CD4-positive, alpha-beta T cell treated with Interleukin-12 subunit alpha and Interleukin-12 subunit beta, for 1 hour (primary cell): ENCODE results near the gene C10orf71.

Experiments
- DNase-seq: peaks from one replicate; pipeline ENCODE4 v3.0.0-alpha.2; 2020

C10orf71 gene

GRCh38 chr10:49275896-49276295 is 23.1 kb upstream of the C10orf71 start:
- no peak for DNase-seq

GRCh38 chr10:49276596-49276995 is 22.4 kb upstream of the C10orf71 start:
- no peak for DNase-seq

GRCh38 chr10:49277973-49278372 is 21.0 kb upstream of the C10orf71 start:
- DNase-seq: no peak

DNA sequence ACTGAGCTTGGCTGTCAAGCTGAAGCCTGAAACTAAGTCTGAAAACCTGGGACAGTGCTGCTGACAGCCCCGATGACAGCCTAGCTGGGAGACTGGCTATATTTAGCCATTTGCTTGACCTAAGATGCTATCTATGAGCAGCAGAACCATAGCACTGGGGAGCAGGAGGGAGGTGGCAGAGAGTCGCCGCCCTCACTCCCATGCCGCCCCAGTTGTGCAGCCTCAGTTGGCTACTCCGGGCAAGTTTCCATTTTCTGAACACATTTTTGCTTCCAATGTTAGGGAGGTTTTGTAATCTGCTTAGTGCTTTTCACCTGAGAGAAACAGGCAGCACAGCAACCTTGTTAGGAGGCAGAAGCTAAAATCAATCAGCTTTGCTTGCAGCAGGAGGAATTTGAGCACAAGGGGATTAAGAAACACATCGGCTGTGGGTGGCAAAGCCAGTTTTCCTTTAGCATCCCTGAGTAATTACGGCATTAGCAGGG is 20.4 kb upstream of the C10orf71 start:
- DNase-seq: no peak

DNA sequence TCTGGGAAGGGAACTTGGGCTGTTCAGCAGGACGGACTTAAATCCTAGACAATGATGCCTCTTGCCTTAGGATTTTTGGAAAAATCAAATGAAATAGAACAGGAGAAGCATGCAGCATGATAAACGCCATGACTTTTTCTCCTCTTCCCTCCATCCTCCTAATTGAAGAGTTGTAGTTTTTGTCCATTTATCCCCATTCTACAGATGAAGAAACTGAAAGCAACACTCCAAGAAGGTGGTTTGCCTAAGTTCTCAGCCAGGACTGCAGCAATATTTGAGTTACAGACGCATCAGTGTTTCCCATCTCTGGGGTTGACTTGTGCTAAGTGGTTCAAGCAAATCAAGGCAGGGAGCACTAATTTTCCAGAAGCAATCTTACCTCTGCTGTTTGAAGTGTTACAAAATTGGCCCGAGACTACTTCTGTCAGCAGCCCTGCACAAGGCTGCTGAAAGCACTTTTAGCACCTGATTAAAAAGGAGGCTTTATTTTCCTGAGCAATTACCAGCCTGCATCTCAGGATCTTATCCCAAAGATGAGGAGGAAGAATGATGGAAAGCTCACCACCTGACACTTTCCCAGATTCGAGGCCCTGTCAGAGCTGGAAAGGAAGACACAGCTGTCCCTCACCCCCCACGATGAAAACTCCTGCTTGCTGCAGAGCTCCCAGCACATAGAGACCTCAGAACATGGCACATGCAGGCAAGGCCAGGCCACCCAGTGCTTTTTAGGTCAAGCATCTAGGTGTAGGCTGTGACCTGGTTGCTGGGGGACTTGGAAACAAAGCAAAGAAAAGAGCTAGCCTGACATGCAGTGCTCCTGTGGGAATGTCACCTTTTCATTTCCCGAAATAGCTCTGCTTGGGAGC is 19.7 kb upstream of the C10orf71 start:
- DNase-seq: no peak

DNA sequence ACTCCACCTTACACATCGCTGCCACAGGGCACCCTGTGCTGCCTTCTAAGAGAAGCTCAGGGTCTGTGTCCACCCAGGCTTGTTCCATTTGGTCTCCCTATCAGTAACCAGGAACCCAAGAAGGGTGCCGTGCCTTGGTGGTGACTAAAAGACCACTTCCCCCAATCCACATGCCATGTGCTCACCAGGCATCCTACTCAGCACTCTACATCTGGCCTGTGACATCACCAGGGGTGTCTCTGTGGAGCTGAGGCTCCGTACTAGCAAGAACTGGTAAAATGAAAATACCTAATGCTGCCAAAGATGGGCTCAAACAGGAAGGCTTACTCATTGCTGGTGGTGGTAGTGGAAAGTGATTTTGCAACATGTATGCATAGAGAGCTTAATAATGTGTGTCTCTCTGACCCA is 19.0 kb upstream of the C10orf71 start:
- no peak for DNase-seq

GRCh38 chr10:49281461-49281860 is 17.5 kb upstream of the C10orf71 start:
- DNase-seq: no peak

- DNase-seq: no peak
Observed at GRCh38 chr10:49282306-49282705, 16.7 kb upstream of the C10orf71 start.

- peak; percentile 4 for DNase-seq
Observed at GRCh38 chr10:49282879-49283341, 16.1 kb upstream of the C10orf71 start.

GRCh38 chr10:49283491-49283890 is 15.5 kb upstream of the C10orf71 start:
- no peak for DNase-seq

- no peak for DNase-seq
Observed at GRCh38 chr10:49284356-49284755, 14.6 kb upstream of the C10orf71 start.

- no peak for DNase-seq
Observed at GRCh38 chr10:49285232-49285631, 13.7 kb upstream of the C10orf71 start.

DNA sequence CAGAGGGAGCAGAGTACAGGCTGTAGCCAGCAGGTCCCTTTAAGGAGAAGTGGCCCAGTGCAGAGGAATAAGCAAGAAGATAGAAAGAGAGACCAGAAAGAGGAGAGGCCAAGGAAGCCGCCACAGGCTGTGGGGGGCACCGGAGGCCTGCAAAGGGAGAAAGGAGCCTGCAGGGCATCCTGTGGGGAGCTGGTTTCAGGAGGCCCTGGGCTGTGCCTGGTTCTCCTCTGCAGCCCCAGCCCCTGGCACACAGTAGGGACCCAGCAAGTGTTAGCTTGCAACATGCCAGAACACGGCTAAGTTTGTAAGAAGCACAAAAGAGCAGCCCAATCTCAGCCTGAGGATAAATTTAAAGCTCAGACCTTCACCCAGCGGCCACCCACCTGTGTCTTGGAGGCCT is 12.3 kb upstream of the C10orf71 start:
- no peak for DNase-seq

- no peak for DNase-seq
Observed at GRCh38 chr10:49287689-49288340, 11.2 kb upstream of the C10orf71 start.

DNA sequence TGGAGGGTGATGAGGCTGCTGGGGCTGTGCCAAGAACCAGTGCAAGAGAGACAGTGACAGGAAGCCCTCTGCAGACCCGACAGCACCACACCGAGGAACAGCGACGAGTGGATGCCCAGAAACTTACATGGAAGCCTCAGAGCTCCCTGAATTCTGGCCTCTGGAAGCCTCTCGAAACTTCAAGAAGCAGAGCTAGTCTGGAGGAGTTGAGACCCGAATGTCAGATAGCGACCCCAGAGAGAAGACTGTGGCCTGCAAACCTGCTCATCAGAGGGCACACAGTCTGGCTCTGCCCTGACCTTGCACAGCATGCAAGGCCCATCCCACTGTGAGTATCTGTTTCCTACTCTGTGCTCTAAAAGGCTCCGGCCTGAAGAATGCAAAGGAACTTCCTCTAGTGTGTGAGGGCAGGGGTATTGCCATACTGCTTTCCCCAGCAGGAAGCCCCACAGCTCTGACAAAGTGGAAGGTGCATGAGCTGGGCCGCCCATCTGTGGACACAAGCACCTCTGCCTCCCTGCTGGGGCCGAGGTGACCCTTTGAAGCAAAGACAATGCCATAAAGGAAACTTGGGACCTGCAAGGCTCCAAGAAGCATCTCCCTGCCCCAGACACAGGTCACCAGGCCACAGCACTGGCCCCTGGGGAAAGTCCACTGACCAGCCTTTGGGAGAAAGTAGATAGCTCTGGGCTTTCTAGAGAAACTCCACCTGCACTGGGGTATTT is 10.5 kb upstream of the C10orf71 start:
- DNase-seq: no peak

GRCh38 chr10:49289480-49289879 is 9.5 kb upstream of the C10orf71 start:
- no peak for DNase-seq

DNA sequence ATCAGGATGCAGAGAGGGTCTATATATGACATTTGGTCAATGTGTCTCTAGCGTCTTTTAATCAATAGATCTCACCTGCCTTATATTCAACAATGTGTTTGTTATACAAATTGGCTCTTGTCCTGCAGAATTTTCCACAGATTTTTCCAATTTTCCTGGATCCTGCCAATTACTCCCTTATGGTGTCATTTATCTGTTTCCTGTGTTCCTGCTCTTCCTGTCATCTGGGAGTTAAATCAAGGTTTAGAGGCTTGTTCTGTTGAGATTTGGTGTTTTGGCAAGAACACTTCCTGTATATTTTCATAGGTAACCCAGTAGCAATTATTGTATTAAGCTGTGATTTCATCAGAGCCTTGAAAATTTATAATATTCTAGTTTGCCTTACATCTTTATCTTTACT is 8.8 kb upstream of the C10orf71 start:
- DNase-seq: no peak

GRCh38 chr10:49290607-49291006 is 8.4 kb upstream of the C10orf71 start:
- no peak for DNase-seq

GRCh38 chr10:49292565-49293207 is 6.3 kb upstream of the C10orf71 start:
- DNase-seq: no peak

GRCh38 chr10:49293208-49293603 is 5.8 kb upstream of the C10orf71 start:
- no peak for DNase-seq

GRCh38 chr10:49294731-49295130 is 4.2 kb upstream of the C10orf71 start:
- no peak for DNase-seq

DNA sequence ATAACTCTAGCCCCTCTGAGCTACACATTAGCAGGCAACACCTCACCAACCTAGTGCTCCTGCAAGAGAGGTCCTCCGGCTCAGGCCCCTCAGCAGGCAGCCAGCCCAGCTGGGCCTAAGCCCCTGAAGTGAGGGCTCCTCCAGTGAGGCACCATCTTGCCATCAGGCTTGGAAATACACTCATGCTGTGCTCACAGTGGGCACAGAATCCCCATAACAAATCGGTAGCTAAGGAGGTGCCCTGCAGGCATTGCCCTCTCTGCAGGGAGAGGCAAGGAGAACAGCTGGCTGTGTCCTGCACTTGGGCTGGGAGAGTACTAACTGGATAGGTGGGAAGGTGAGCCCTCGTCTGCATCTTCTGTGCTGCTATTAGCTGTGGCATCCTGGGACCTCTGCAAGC is 3.7 kb upstream of the C10orf71 start:
- no peak for DNase-seq

- no peak for DNase-seq
Observed at GRCh38 chr10:49296382-49296781, 2.6 kb upstream of the C10orf71 start.
